GM18951 (cell line): ENCODE results near the gene LMNA.
"Not testable (repeated sequence)": the region's sequence is repeated elsewhere in the genome, so short reads cannot be mapped to it uniquely, and the experiment has no call there.

Experiments
- POLR2A ChIP-seq: IDR thresholded peaks from 4 replicates; pipeline ENCODE4 v1.6.1; 2011; ENCODE audit warnings: mild to moderate bottlenecking; ENCODE audit not compliant: insufficient read length, insufficient read depth; ENCODE audit errors: extremely low read depth
- in situ Hi-C: fragments of 300-500 bp; cut with MboI; formaldehyde crosslinking; loops from one replicate; pipeline ENCODE4 v1.12.0; 2022; ENCODE audit warnings: low sequenced_read_pairs, mixed read lengths, inconsistent platforms; ENCODE audit not compliant: unreplicated experiment

Gene LMNA

DNA sequence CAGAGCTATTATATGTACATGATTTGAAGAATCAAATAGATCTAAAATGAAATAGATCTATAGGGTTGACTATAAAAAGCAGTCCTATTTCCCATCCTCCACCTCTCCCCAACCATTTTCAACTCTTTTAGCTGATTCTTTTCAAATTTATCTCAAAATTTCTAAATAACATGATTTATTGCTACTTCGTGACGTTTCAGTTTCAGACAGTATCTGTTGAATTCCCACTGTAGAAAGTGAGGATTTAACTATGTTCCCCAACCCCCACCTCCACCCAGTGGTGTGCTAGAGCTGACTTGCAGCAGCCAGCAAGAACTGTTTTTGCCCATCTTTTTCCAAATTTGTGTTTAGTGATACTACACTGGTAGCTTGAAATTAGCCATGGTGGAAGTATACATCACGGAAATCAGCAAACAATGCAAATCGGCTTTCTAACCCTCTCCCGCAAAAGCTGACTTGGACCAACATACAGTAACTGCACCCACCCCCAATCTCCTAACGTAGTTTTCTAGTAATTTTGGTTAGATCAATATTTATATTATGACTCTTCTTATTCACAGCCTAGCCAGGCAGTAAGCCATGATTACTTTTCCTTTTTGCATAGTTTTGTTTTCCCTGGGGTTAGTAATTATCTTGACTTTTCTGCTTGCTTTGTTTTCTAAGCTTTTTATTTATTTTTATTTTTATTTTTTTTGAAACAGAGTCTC, 49.8 kb downstream of the LMNA start:
- in situ Hi-C loops, result no loop called here
- TF ChIP-seq POLR2A, result no peak

- in situ Hi-C loops, result no loop called here
- TF ChIP-seq POLR2A, result no peak
These were observed 50.6 kb downstream of the LMNA start for GRCh38 chr1:156165083-156165482.

GRCh38 chr1:156167536-156167935, 53.0 kb downstream of the LMNA start:
- in situ Hi-C loops, result no loop called here
- no peak for TF ChIP-seq POLR2A

GRCh38 chr1:156172696-156173470, 58.4 kb downstream of the LMNA start:
- in situ Hi-C loops, result no loop called here
- no peak for TF ChIP-seq POLR2A

DNA sequence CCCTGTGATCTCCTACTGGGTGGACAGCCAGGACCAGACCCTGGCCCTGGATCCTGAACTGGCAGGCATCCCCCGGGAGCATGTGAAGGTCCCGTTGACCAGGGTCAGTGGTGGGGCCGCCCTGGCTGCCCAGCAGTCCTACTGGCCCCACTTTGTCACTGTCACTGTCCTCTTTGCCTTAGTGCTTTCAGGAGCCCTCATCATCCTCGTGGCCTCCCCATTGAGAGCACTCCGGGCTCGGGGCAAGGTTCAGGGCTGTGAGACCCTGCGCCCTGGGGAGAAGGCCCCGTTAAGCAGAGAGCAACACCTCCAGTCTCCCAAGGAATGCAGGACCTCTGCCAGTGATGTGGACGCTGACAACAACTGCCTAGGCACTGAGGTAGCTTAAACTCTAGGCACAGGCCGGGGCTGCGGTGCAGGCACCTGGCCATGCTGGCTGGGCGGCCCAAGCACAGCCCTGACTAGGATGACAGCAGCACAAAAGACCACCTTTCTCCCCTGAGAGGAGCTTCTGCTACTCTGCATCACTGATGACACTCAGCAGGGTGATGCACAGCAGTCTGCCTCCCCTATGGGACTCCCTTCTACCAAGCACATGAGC, 62.2 kb downstream of the LMNA start:
- in situ Hi-C loops, result no loop called here
- no peak for TF ChIP-seq POLR2A

DNA sequence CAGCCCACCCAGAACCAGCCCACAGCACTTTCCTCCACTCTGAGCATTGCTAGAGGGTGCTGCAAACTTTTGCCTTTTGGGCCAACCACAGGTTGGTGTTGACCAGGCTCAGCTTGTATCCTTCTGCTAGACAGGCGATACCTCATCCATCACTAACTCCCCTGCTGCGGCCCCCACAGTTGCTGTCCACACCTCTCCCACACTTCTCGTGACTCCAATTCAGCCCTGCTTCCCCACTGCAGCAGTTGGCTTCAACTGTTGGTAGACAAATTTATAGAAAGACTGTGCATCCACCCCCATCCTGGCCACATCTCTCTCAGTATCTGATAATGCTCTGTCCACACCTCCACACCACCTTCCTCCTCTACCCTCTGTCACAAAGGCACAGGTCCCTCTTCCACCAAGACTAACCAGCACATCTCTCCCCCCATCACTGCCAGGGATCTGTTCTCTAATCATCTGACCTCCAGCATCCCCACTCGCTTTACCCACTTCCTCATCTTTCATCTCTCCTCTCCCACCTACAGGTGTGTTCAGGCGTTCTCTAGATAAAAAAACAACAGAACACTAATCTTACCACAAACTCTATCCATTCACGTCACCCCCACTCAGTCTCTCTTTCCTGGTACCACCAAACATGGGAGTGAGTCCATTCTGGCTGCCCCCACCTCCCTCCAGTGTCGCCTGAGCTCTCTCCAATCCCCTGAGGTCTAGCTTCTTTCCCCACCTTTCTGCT, 63.6 kb downstream of the LMNA start:
- no peak for TF ChIP-seq POLR2A
- in situ Hi-C loops, result no loop called here

GRCh38 chr1:156180471-156180870, 66.0 kb downstream of the LMNA start:
- no peak for TF ChIP-seq POLR2A
- in situ Hi-C loops, result no loop called here

DNA sequence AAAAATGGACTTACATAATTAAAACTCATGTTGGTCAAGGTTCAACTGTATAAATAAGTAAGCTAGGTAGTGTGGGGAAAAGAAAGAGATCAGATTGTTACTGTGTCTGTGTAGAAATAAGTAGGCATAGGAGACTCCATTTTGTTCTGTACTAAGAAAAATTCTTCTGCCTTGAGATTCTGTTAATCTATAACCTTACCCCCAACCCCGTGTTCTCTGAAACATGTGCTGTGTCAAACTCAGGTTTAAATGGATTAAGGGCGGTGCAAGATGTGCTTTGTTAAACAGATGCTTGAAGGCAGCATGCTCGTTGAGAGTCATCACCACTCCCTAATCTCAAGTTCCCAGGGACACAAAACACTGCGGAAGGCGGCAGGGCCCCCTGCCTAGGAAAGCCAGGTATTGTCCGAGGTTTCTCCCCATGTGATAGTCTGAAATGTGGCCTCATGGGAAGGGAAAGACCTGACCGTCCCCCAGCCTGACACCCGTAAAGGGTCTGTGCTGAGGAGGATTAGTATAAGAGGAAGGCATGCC, 66.9 kb downstream of the LMNA start:
- in situ Hi-C loops, result not testable (repeated sequence)

DNA sequence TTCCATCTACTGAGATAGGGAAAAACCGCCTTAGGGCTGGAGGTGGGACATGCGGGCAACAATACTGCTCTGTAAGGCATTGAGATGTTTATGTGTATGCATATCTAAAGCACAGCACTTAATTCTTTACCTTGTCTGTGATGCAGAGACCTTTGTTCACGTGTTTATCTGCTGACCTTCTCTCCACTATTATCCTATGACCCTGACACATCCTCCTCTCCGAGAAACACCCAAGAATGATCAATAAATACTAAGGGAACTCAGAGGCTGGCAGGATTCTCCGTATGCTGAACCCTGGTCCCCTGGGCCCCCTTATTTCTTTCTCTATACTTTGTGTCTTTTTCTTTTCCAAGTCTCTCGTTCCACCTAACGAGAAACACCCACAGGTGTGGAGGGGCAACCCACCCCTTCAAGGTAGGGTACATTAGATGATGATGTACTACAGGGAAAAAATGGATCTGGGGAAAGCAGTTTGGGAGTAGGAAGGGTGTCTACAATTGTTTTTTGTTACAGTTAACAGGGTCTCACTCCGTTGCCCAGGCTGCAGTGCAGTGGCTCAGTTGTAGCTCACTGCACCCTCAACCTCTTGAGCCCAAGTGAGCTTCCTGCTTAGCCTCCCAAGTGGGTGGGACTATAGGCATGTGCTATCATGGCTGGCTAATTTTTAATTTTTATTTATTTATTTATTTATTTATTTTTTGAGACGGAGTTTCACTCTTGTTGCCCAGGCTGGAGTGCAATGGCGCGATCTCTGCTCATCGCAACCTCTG, 67.7 kb downstream of the LMNA start:
- in situ Hi-C loops, result not testable (repeated sequence)

- in situ Hi-C loops, result not testable (repeated sequence)
These were observed 72.1 kb downstream of the LMNA start for GRCh38 chr1:156186347-156187177.
